ENCODE results near the gene ATXN2L. TPM values are rescaled to one million over a fixed set of nuclear protein-coding genes. Genes with fewer than 3 reads are reported as not detected.

Gene ATXN2L
- total and polyA plus RNA-seq, 3 donors from 2014 or later, result 242 to 521 (median 345) TPM

GRCh38 chr16:28823873-28824716, 1.3 kb downstream of the ATXN2L start:
- no peaks in the 10 kb centered on the region for H3K9me3 ChIP-seq
- H3K4me1 ChIP-seq, result peaks cover 25% of the 10 kb centered on the region
- H3K27ac ChIP-seq, result peak overlapping the region; percentile 95 to 99
- no peak for TF ChIP-seq POLR2A (IDR thresholded peaks at IDR 0.05)
- TF ChIP-seq CTCF (IDR thresholded peaks at IDR 0.05), result peak in 2 of 3 experiments; percentile 28 to 33
- H3K27me3 ChIP-seq, result no peaks in the 10 kb centered on the region
- peaks cover 3% of the 10 kb centered on the region for H3K36me3 ChIP-seq (ENCODE audit: low read depth, missing control alignments)
- peak; percentile 98 for DNase-seq
- intact Hi-C loops (cut with DNase I; ENCODE audit: low total_unique reads), result no loop called here
- H3K4me3 ChIP-seq, result peak overlapping the region; percentile 74 to 100
- 0 to 1% methylated on average over 40 to 56 of the region's 60 CpGs for WGBS, 2 donors

GRCh38 chr16:28824717-28824973, 1.8 kb downstream of the ATXN2L start:
- H3K9me3 ChIP-seq, result no peaks in the 10 kb centered on the region
- no peak for DNase-seq
- peaks cover 3% of the 10 kb centered on the region for H3K36me3 ChIP-seq (ENCODE audit: low read depth, missing control alignments)
- H3K4me1 ChIP-seq, result peaks cover 25% of the 10 kb centered on the region
- H3K27me3 ChIP-seq, result no peaks in the 10 kb centered on the region
- H3K4me3 ChIP-seq, result peak overlapping the region; percentile 74 to 100
- peak overlapping the region; percentile 95 to 99 for H3K27ac ChIP-seq
- 13 to 15% methylated on average over 5 of the region's 5 CpGs for WGBS, 2 donors
- intact Hi-C loops (cut with DNase I; ENCODE audit: low total_unique reads), result no loop called here
- TF ChIP-seq POLR2A (IDR thresholded peaks at IDR 0.05) (no peak), CTCF (IDR thresholded peaks at IDR 0.05) (no peak)

GRCh38 chr16:28826141-28826540, 3.3 kb downstream of the ATXN2L start:
- no peak for DNase-seq
- H3K9me3 ChIP-seq, result no peaks in the 10 kb centered on the region
- TF ChIP-seq CTCF (IDR thresholded peaks at IDR 0.05) (no peak), POLR2A (IDR thresholded peaks at IDR 0.05) (no peak)
- intact Hi-C loops (cut with DNase I; ENCODE audit: low total_unique reads), result no loop called here
- peaks cover 25% of the 10 kb centered on the region for H3K4me1 ChIP-seq
- WGBS, 2 donors, result 54 to 59% methylated on average over 6 of the region's 6 CpGs
- no peak overlapping the region for H3K27ac ChIP-seq
- peaks cover 3% of the 10 kb centered on the region for H3K36me3 ChIP-seq (ENCODE audit: low read depth, missing control alignments)
- no peak overlapping the region for H3K4me3 ChIP-seq
- no peaks in the 10 kb centered on the region for H3K27me3 ChIP-seq

- DNase-seq, result no peak
- Histone ChIP-seq H3K9me3 (no peaks in the 10 kb centered on the region), H3K27me3 (no peaks in the 10 kb centered on the region), H3K4me3 (no peak overlapping the region), H3K27ac (no peak overlapping the region), H3K36me3 (ENCODE audit: low read depth, missing control alignments) (peaks cover 3% of the 10 kb centered on the region), H3K4me1 (peaks cover 17% of the 10 kb centered on the region)
- WGBS, 2 donors, result 91 to 92% methylated on average over 13 of the region's 13 CpGs
- intact Hi-C loops (cut with DNase I; ENCODE audit: low total_unique reads), result no loop called here
- no peak for TF ChIP-seq CTCF (IDR thresholded peaks at IDR 0.05)
- no peak for TF ChIP-seq POLR2A (IDR thresholded peaks at IDR 0.05)
These were observed 6.9 kb downstream of the ATXN2L start for GRCh38 chr16:28829747-28830146.

GRCh38 chr16:28830531-28830930, 7.7 kb downstream of the ATXN2L start:
- intact Hi-C loops (cut with DNase I; ENCODE audit: low total_unique reads), result no loop called here
- 88% methylated on average over 13 of the region's 13 CpGs for WGBS, 2 donors
- Histone ChIP-seq H3K9me3 (no peaks in the 10 kb centered on the region), H3K4me3 (no peak overlapping the region), H3K27ac (no peak overlapping the region), H3K4me1 (peaks cover 9% of the 10 kb centered on the region), H3K36me3 (ENCODE audit: low read depth, missing control alignments) (peaks cover 3% of the 10 kb centered on the region), H3K27me3 (no peaks in the 10 kb centered on the region)
- TF ChIP-seq POLR2A (IDR thresholded peaks at IDR 0.05) (no peak), CTCF (IDR thresholded peaks at IDR 0.05) (no peak)
- DNase-seq, result no peak

Measured in testis (tissue), 3 donors.